HepG2 (cell line): Measurements from ENCODE around the gene FNDC3B. TPM values are rescaled to one million over a fixed set of nuclear protein-coding genes. Genes with fewer than 3 reads are reported as not detected.

Experiments
- CAMTA2 ChIP-seq: sonication (generic); formaldehyde crosslinking; IDR thresholded peaks from 2 replicates; pipeline ENCODE4 v1.4.0; 2020; ENCODE audit warnings: mild to moderate bottlenecking, missing genetic modification reagents, borderline replicate concordance
- CHD4 ChIP-seq: fragments of 200-600 bp; sonication (generic); IDR thresholded peaks from 2 replicates; pipeline ENCODE4 v1.7.0; 2017; ENCODE audit warnings: mild to moderate bottlenecking, low read length, borderline replicate concordance
- ELF3 ChIP-seq: IDR thresholded peaks from 2 replicates; pipeline ENCODE4 v1.6.1; 2016; ENCODE audit warnings: missing genetic modification reagents, missing compliant biosample characterization
- FOXP4 ChIP-seq: sonication (generic); formaldehyde crosslinking; IDR thresholded peaks from 2 replicates; pipeline ENCODE4 v1.4.0; 2020; ENCODE audit warnings: missing genetic modification reagents
- KAT7 ChIP-seq: IDR thresholded peaks from 2 replicates; pipeline ENCODE4 v1.6.1; 2018; ENCODE audit warnings: borderline replicate concordance, missing compliant biosample characterization
- KLF16 ChIP-seq, 2 experiments: sonication (generic) in 1 of 2; formaldehyde crosslinking in 1 of 2; IDR thresholded peaks; 2 replicates each; pipeline versions ENCODE4 v1.6.1 to v1.8.0; 2016 to 2023; ENCODE audit warnings: missing genetic modification reagents in 2 of 2, missing compliant biosample characterization in 1 of 2
- NCOA5 ChIP-seq: sonication (generic); formaldehyde crosslinking; IDR thresholded peaks from 2 replicates; pipeline ENCODE4 v1.4.0; 2020; ENCODE audit warnings: missing genetic modification reagents
- NFYC ChIP-seq: IDR thresholded peaks from 2 replicates; pipeline ENCODE4 v1.6.1; 2016; ENCODE audit warnings: missing genetic modification reagents, missing compliant biosample characterization
- RARA ChIP-seq: IDR thresholded peaks from 2 replicates; pipeline ENCODE4 v1.6.1; 2016; ENCODE audit warnings: missing genetic modification reagents, missing compliant biosample characterization
- RBM22 ChIP-seq: fragments of 200-400 bp; formaldehyde crosslinking; optimal IDR thresholded peaks from 2 replicates; pipeline ENCODE3; 2017; ENCODE audit warnings: mild to moderate bottlenecking, low read length, moderate library complexity
- SMAD1 ChIP-seq: sonication (generic); formaldehyde crosslinking; IDR thresholded peaks from 2 replicates; pipeline ENCODE4 v1.4.0; 2020; ENCODE audit warnings: missing genetic modification reagents, low read depth, mild to moderate bottlenecking, borderline replicate concordance
- THAP7 ChIP-seq: sonication (generic); formaldehyde crosslinking; IDR thresholded peaks from 2 replicates; pipeline ENCODE4 v1.8.1; 2023; ENCODE audit warnings: mild to moderate bottlenecking, missing genetic modification reagents
- ZMYM3 ChIP-seq: sonication (generic); formaldehyde crosslinking; IDR thresholded peaks from 2 replicates; pipeline ENCODE4 v1.5.1; 2020; ENCODE audit warnings: mild to moderate bottlenecking, missing genetic modification reagents
- ZNF274 ChIP-seq: sonication (generic); formaldehyde crosslinking; IDR thresholded peaks from 2 replicates; pipeline ENCODE4 v1.5.1; 2020; ENCODE audit warnings: mild to moderate bottlenecking, missing genetic modification reagents
- ZNF609 ChIP-seq: sonication (generic); formaldehyde crosslinking; IDR thresholded peaks from 2 replicates; pipeline ENCODE4 v1.4.0; 2020; ENCODE audit warnings: mild to moderate bottlenecking, missing genetic modification reagents, borderline replicate concordance
- ZNF713 ChIP-seq: sonication (generic); formaldehyde crosslinking; IDR thresholded peaks from 2 replicates; pipeline ENCODE4 v1.4.0; 2020; ENCODE audit warnings: mild to moderate bottlenecking, missing genetic modification reagents
- polyA plus RNA-seq, 8 experiments: library from polyadenylated mRNA; depleted of rRNA in 3 of 8; stranded (reverse) in 7 of 8; unstranded in 1 of 8; fragments of >200 nt; fragmentation: Illumina TruSeq in 4 of 8; extraction: Trizol in 4 of 8; gene quantifications; 2 replicates each; pipeline versions ENCODE4 v1.2.1 to v1.2.3, GENCODE V29; 2011 to 2016; ENCODE audit warnings: low read depth in 4 of 8, missing spikeins in 1 of 8, mixed read lengths in 1 of 8; ENCODE audit not compliant: insufficient read depth in 1 of 8
- total RNA-seq, 5 experiments: library from RNA; depleted of rRNA; stranded (reverse); fragments of >200 nt; fragmentation: Illumina TruSeq; extraction: Trizol; gene quantifications; 2 replicates each; pipeline ENCODE4 v1.2.3, GENCODE V29; 2016; ENCODE audit warnings: low read depth in 1 of 5
- TF ChIP-seq, protein P1 (sequence below): sonication (generic); formaldehyde crosslinking; IDR thresholded peaks from 2 replicates; pipeline ENCODE4 v1.8.1; 2023; ENCODE audit warnings: mild to moderate bottlenecking, missing genetic modification reagents, borderline replicate concordance
- TF ChIP-seq, protein P2 (sequence below): sonication (generic); formaldehyde crosslinking; IDR thresholded peaks from 2 replicates; pipeline ENCODE4 v1.4.0; 2020; ENCODE audit warnings: mild to moderate bottlenecking, missing genetic modification reagents
- TF ChIP-seq, protein P3 (sequence below): sonication (generic); formaldehyde crosslinking; IDR thresholded peaks from 2 replicates; pipeline ENCODE4 v1.4.0; 2020; ENCODE audit warnings: missing genetic modification reagents

FNDC3B gene
- total and polyA plus RNA-seq, 2 of the 13 experiments (the other 11 are each of a cell fraction or from before 2014, with no cell fraction given): 74.8 to 103 TPM

- no peak for TF ChIP-seq NCOA5 (CRISPR knock-in tag)
- no peak for TF ChIP-seq ZNF274 (CRISPR knock-in tag)
- peak; percentile 46; the same call in 1 of the 2 replicates for TF ChIP-seq KAT7 (CRISPR knock-in tag)
- peak; percentile 98 for TF ChIP-seq RARA (CRISPR knock-in tag)
- TF ChIP-seq, protein P1, sequence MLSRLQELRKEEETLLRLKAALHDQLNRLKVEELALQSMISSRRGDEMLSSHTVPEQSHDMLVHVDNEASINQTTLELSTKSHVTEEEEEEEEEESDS: peak; percentile 84; the same call in 1 of the 2 replicates
- TF ChIP-seq KLF16 (CRISPR knock-in tag; IDR thresholded peaks at IDR 0.05): peak in 1 of 2 experiments; percentile 95; a peak in 2 of 4 replicates
- no peak for TF ChIP-seq SMAD1 (CRISPR knock-in tag)
- no peak for TF ChIP-seq NFYC
- TF ChIP-seq, protein P2, sequence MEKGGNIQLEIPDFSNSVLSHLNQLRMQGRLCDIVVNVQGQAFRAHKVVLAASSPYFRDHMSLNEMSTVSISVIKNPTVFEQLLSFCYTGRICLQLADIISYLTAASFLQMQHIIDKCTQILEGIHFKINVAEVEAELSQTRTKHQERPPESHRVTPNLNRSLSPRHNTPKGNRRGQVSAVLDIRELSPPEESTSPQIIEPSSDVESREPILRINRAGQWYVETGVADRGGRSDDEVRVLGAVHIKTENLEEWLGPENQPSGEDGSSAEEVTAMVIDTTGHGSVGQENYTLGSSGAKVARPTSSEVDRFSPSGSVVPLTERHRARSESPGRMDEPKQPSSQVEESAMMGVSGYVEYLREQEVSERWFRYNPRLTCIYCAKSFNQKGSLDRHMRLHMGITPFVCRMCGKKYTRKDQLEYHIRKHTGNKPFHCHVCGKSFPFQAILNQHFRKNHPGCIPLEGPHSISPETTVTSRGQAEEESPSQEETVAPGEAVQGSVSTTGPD (CRISPR knock-in tag): 0 out of 2 replicates have a peak, but pooled peaks have one; percentile 50
- TF ChIP-seq ZMYM3 (CRISPR knock-in tag): peak; percentile 65
- TF ChIP-seq ELF3 (CRISPR knock-in tag): peak; percentile 64
- peak; percentile 76; the same call in 1 of the 2 replicates for TF ChIP-seq THAP7 (CRISPR knock-in tag)
- peak; percentile 70; the same call in 1 of the 2 replicates for TF ChIP-seq CHD4
- TF ChIP-seq, protein P3, sequence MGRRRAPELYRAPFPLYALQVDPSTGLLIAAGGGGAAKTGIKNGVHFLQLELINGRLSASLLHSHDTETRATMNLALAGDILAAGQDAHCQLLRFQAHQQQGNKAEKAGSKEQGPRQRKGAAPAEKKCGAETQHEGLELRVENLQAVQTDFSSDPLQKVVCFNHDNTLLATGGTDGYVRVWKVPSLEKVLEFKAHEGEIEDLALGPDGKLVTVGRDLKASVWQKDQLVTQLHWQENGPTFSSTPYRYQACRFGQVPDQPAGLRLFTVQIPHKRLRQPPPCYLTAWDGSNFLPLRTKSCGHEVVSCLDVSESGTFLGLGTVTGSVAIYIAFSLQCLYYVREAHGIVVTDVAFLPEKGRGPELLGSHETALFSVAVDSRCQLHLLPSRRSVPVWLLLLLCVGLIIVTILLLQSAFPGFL (CRISPR knock-in tag): no peak
- peak; percentile 94 for TF ChIP-seq FOXP4
- TF ChIP-seq CAMTA2: no peak
- TF ChIP-seq ZNF713: no peak
- peak; percentile 90 for TF ChIP-seq ZNF609 (CRISPR knock-in tag)
- TF ChIP-seq RBM22: peak; percentile 79
Observed at GRCh38 chr3:172179680-172180399, 140.5 kb downstream of the FNDC3B start (continued).
